Muscle layer of colon (tissue), 2 donors: ENCODE results near the gene CFAP157.

Source experiments
- H3K27ac ChIP-seq: one replicate; pipeline ENCODE4 v1.7.0; 2013; ENCODE audit warnings: low read depth, mild to moderate bottlenecking, low read length, moderate library complexity
- H3K27me3 ChIP-seq, 2 donors: one replicate each; pipeline ENCODE4 v1.7.0; 2013; ENCODE audit warnings: low read length in 2 of 2, mild to moderate bottlenecking in 2 of 2; ENCODE audit not compliant: insufficient read depth in 2 of 2, control insufficient read depth in 1 of 2
- H3K36me3 ChIP-seq: one replicate; pipeline ENCODE4 v1.7.0; 2013; ENCODE audit warnings: mild to moderate bottlenecking, low read length; ENCODE audit not compliant: insufficient read depth
- H3K4me1 ChIP-seq: one replicate; pipeline ENCODE4 v1.7.0; 2013; ENCODE audit warnings: mild to moderate bottlenecking, low read length; ENCODE audit not compliant: insufficient read depth
- H3K4me3 ChIP-seq, 2 donors: one replicate each; pipeline ENCODE4 v1.7.0; 2013; ENCODE audit warnings: low read length in 2 of 2, low read depth in 1 of 2, mild to moderate bottlenecking in 1 of 2, moderate library complexity in 1 of 2
- H3K9ac ChIP-seq: one replicate; pipeline ENCODE4 v1.7.0; 2013; ENCODE audit warnings: low read length
- H3K9me3 ChIP-seq: one replicate; pipeline ENCODE4 v1.7.0; 2013; ENCODE audit warnings: mild to moderate bottlenecking, low read length
- donor health status: abdominal sarcoma.
- donor health status: Adenocarcinoma of cecum.

CFAP157 gene

DNA sequence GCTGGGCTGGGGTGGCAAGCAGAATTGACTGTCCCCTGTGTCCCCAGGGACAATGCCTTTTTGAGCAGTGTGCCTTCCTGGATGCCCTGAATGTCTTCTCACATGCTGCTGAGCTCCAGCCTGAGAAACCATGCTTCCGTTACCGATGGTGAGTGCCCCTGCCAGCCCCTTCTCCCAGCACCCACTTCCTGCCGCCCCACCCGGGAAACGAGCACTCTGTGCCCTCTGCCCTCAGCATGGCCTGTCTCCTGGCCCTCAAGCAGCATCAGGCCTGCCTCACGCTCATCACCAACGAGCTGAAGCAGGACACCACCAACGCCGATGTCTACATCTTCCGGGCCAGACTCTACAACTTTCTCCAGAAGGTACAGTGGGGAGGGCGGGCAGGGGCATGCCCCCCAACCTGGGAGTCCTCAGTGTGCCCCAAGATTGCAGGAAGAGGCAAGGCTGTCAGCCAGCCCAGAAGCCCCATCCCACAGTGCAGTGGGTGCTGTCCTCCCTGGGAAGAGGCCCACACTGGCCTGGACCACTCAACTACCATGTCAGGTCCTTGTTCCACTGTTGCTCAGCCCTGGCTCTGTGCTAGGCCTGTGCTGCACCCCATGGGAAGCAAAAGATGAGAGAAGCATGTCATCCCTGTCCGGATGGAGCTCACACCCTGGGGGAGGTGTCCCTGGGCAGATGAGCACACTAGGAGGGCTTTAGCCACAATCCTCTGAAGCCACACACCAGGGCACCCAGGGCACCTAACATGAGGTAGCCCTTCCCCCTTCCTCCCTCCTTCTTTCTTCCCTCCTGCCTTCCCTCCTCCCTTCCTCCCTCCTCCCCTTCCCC lies 13.5 kb downstream of the CFAP157 start:
- Histone ChIP-seq H3K9ac (no peak overlapping the region), H3K4me3 (no peak overlapping the region), H3K27ac (no peak overlapping the region), H3K27me3 (peaks cover 0 to 4% of the 10 kb centered on the region in 2 donors), H3K36me3 (no peaks in the 10 kb centered on the region), H3K9me3 (no peaks in the 10 kb centered on the region), H3K4me1 (peaks cover 6% of the 10 kb centered on the region)

DNA sequence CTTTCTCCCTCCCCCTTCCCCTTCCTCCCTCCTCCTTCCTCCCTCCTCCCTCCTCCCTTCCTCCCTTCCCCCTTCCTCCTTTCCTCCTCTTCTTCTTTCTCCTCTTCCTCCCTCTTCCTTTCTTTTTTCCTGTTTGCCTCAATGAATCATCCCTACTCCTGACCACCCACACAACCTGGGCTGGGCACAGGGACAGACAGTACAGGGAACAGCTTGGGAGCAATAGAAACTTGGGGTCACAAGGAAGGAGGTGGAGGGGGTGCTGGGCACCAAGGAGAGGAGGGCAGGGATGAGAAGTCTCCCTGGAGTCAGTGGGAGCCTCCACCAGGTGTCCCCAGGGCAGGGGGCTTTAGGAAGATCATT lies 14.1 kb downstream of the CFAP157 start:
- H3K27ac ChIP-seq = no peak overlapping the region
- H3K9ac ChIP-seq = no peak overlapping the region
- no peaks in the 10 kb centered on the region for H3K9me3 ChIP-seq
- no peak overlapping the region for H3K4me3 ChIP-seq
- H3K4me1 ChIP-seq = peaks cover 6% of the 10 kb centered on the region
- peaks cover 0 to 4% of the 10 kb centered on the region in 2 donors for H3K27me3 ChIP-seq
- no peaks in the 10 kb centered on the region for H3K36me3 ChIP-seq

DNA sequence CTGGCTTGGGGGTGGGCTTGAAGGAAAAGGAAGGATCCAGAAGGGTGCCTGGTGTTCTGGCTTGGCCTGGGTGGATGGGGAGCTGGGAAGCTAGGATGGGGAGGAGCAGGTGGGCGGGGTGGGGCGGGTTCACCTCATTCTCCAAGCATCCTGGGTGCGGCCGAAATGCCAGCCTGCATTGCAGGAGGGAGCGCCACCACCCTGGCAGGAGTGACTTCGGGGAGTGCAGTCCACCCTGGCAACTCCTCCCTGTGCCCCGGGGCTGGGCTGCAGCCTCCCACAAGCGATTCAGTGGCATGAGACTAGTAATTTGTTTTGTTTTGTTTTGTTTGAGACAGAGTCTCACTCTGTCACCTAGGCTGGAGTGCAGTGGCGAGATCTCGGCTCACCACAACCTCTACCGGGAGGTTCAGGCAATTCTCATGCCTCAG lies 14.6 kb downstream of the CFAP157 start:
- Histone ChIP-seq H3K36me3 (no peaks in the 10 kb centered on the region), H3K4me3 (no peak overlapping the region), H3K9me3 (no peaks in the 10 kb centered on the region), H3K4me1 (peaks cover 1% of the 10 kb centered on the region), H3K27me3 (peaks cover 0 to 4% of the 10 kb centered on the region in 2 donors), H3K27ac (no peak overlapping the region), H3K9ac (no peak overlapping the region)

DNA sequence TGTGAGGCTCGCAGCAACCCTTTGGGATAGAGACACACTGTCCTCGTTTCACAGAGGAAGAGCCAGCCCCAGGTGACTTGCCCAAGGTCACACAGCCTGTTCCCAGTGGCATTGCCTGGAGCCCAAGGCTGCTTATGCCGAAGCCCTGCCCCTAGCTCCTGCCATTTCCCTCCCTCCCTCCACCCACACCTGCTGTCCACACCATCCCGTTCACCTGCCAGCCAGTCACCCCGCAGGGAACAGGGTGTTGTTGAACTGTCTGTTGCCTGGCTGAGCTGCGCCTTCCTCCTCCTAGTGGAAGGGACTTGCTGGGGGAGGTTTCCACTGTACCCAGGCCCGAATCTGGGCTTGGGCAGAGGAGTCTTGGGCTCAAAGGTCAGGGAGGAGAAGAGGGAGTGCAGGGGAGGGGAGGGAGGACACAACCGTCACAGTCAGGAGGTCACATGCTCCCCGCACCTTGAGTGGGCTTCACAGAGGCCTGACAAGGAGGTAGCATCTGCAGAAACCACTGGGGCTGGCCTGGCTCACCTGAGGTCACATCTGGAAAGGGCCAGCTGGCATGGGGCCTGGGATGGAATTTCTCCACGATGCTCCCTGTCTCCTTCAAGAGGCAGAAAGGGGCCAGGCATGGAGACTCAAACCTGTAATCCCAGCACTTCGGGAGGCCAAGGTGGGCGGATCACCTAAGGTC lies 15.4 kb downstream of the CFAP157 start:
- Histone ChIP-seq H3K27me3 (peaks cover 0 to 4% of the 10 kb centered on the region in 2 donors), H3K9ac (no peak overlapping the region), H3K36me3 (no peaks in the 10 kb centered on the region), H3K27ac (no peak overlapping the region), H3K9me3 (no peaks in the 10 kb centered on the region), H3K4me1 (no peaks in the 10 kb centered on the region), H3K4me3 (no peak overlapping the region)

DNA sequence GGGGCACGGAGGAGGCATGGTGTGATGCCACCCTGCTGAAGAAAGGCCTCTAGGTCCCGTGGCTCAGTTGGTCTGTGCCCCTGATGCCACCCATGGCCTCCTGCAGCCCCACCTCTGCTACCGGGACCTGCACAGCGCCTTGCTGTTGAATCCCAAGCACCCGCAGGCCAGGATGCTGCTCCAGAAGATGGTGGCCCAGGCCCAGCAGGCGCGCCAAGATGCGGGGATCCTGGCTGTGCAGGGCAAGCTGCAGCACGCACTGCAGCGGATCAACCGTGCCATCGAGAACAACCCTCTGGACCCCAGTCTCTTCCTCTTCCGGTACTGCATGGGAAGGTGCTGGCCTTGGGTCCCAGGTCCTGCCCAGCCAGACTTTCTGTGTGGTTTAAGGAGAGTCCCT lies 16.2 kb downstream of the CFAP157 start:
- no peak overlapping the region for H3K9ac ChIP-seq
- H3K27ac ChIP-seq = no peak overlapping the region
- H3K36me3 ChIP-seq = no peaks in the 10 kb centered on the region
- H3K27me3 ChIP-seq = peaks cover 0 to 4% of the 10 kb centered on the region in 2 donors
- H3K4me3 ChIP-seq = no peak overlapping the region
- H3K9me3 ChIP-seq = no peaks in the 10 kb centered on the region
- no peaks in the 10 kb centered on the region for H3K4me1 ChIP-seq

- Histone ChIP-seq H3K9ac (no peak overlapping the region), H3K27ac (no peak overlapping the region), H3K9me3 (no peaks in the 10 kb centered on the region)
Observed at GRCh38 chr9:127723444-127723843, 16.7 kb downstream of the CFAP157 start.

GRCh38 chr9:127724012-127724411 lies 17.2 kb downstream of the CFAP157 start:
- Histone ChIP-seq H3K9me3 (no peaks in the 10 kb centered on the region), H3K4me3 (no peak overlapping the region), H3K27ac (no peak overlapping the region), H3K4me1 (no peaks in the 10 kb centered on the region), H3K36me3 (no peaks in the 10 kb centered on the region), H3K27me3 (peaks cover 0 to 4% of the 10 kb centered on the region in 2 donors), H3K9ac (no peak overlapping the region)

More at GRCh38 chr9:127723444-127723843, 16.7 kb downstream of the CFAP157 start:
- Histone ChIP-seq H3K4me3 (no peak overlapping the region), H3K27me3 (peaks cover 0 to 4% of the 10 kb centered on the region in 2 donors), H3K4me1 (no peaks in the 10 kb centered on the region), H3K36me3 (no peaks in the 10 kb centered on the region)

DNA sequence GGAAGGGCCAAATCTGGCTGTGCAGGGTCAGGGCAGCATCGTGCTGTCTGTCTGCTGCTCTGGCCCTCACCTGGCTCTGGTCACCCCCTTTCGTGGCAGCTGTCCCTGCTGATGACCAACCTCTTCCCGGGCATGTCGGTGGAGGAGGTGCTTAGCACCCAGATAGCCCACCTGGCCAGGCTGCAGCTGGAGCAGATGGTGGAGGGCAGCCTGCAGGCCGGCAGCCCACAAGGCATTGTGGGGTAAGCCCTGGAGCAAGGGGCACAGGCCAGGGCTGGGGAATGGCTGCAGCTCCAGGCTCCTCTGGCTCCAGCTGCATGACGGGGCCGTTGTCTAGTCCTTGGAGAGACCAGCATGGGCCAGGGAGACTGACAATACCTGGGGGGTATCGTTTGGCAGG lies 20.1 kb downstream of the CFAP157 start:
- H3K4me1 ChIP-seq = peaks cover 3% of the 10 kb centered on the region
- peaks cover 0 to 4% of the 10 kb centered on the region in 2 donors for H3K27me3 ChIP-seq
- H3K9ac ChIP-seq = no peak overlapping the region
- no peaks in the 10 kb centered on the region for H3K36me3 ChIP-seq
- no peak overlapping the region for H3K4me3 ChIP-seq
- no peaks in the 10 kb centered on the region for H3K9me3 ChIP-seq
- H3K27ac ChIP-seq = no peak overlapping the region

DNA sequence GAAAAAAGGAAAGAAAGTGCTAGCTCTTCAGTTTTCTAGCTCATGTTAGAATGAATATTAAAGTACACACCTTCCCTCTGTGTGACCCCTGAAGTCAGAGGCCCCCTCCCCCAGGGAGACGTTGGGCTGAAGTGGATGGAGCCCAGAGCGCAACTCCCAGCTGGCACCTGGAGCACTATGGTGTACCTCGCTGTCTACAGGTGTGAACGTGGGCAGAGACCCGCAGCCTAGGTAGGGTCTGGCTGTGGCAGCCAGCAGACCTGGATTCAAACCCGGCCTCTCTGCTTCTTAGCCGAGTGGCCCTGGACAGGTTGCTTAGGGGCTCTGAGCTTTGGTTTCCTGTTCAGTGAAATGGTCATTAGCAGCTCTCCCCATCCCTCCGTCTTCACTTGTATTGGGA lies 22.0 kb downstream of the CFAP157 start:
- H3K36me3 ChIP-seq = no peaks in the 10 kb centered on the region
- peaks cover 0 to 4% of the 10 kb centered on the region in 2 donors for H3K27me3 ChIP-seq
- H3K4me3 ChIP-seq = no peak overlapping the region
- peaks cover 7% of the 10 kb centered on the region for H3K4me1 ChIP-seq
- no peak overlapping the region for H3K9ac ChIP-seq
- no peak overlapping the region for H3K27ac ChIP-seq
- no peaks in the 10 kb centered on the region for H3K9me3 ChIP-seq

DNA sequence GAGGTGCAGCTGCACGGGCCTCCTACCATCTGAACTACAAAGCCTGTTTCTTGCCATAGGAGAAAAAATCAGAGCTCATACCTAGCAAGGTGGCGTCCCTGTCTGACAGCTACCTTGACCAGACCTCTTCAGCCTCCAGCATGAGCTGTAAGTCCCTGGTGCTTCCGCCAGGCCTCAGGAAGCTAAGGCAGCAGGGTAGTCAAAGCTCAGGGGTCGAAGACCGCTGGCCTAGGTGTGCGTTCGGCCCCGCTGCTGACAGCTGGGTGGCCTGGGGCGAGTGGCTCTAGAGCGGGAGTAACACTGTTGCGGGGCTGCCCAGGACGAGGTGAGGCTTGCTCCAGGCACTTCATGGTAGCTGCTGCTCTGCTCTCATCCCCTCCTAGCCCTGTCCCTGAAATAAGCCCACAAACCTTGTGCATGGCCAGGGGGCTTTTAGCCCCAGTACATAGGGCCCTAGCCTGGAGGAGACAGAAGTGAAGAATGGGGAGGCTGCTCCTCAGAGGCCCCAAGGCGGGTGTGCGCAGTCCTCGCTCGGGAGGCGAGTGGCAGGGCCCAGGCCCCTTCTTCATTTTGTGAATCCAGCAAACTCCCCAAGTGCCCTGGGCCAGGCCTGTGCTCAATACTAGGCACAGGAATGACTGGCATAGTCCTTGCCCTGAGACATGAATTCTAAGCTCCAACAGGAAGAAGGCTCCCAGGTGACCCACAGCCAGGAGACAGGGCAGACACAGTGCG lies 22.9 kb downstream of the CFAP157 start:
- no peak overlapping the region for H3K27ac ChIP-seq

GRCh38 chr9:127730262-127730661 lies 23.5 kb downstream of the CFAP157 start:
- Histone ChIP-seq H3K9ac (no peak overlapping the region), H3K4me1 (peaks cover 15% of the 10 kb centered on the region), H3K9me3 (no peaks in the 10 kb centered on the region), H3K4me3 (no peak overlapping the region), H3K27me3 (no peaks in the 10 kb centered on the region), H3K36me3 (no peaks in the 10 kb centered on the region), H3K27ac (no peak overlapping the region)

More for the DNA sequence above, 22.9 kb downstream of the CFAP157 start:
- peaks cover 15% of the 10 kb centered on the region for H3K4me1 ChIP-seq
- H3K9ac ChIP-seq = no peak overlapping the region
- no peaks in the 10 kb centered on the region for H3K36me3 ChIP-seq
- H3K4me3 ChIP-seq = no peak overlapping the region
- H3K9me3 ChIP-seq = no peaks in the 10 kb centered on the region
- H3K27me3 ChIP-seq = no peaks in the 10 kb centered on the region
